Smooth muscle cell (in vitro differentiated cells): ENCODE results near the gene ZNF627. TPM values are rescaled to one million over a fixed set of nuclear protein-coding genes. Genes with fewer than 3 reads are reported as not detected.
"Not testable (repeated sequence)": the region's sequence is repeated elsewhere in the genome, so short reads cannot be mapped to it uniquely, and the experiment has no call there.

Experiments used
- DNase-seq: peaks from one replicate; lab custom pipeline; 2025; ENCODE audit not compliant: unreplicated experiment; lab: John Stamatoyannopoulos, UW
- H2AFZ ChIP-seq: fragments of 200-600 bp; sonication (generic); 2 replicates; pipeline ENCODE4 v1.6.0; 2016; ENCODE audit warnings: antibody characterized with exemption, low read depth, mild to moderate bottlenecking
- H3F3A ChIP-seq: fragments of 200-600 bp; sonication (generic); 2 replicates; pipeline ENCODE4 v1.6.0; 2017; ENCODE audit warnings: antibody characterized with exemption, low read depth
- H3K27ac ChIP-seq: fragments of 200-600 bp; sonication (generic); 2 replicates; pipeline ENCODE4 v1.5.1; 2016; ENCODE audit warnings: low read depth, mild to moderate bottlenecking
- H3K27me3 ChIP-seq: fragments of 200-600 bp; sonication (generic); 2 replicates; pipeline ENCODE4 v1.6.1; 2016; ENCODE audit warnings: low read depth, mild to moderate bottlenecking
- H3K36me3 ChIP-seq: fragments of 200-600 bp; sonication (generic); 2 replicates; pipeline ENCODE4 v1.5.1; 2016; ENCODE audit warnings: low read depth
- H3K4me1 ChIP-seq: fragments of 200-600 bp; sonication (generic); 2 replicates; pipeline ENCODE4 v1.5.1; 2016; ENCODE audit warnings: low read depth
- H3K4me2 ChIP-seq: fragments of 200-600 bp; sonication (generic); 2 replicates; pipeline ENCODE4 v1.6.0; 2016; ENCODE audit warnings: mild to moderate bottlenecking
- H3K4me3 ChIP-seq: fragments of 200-600 bp; sonication (generic); 2 replicates; pipeline ENCODE4 v1.5.1; 2016; ENCODE audit warnings: mild to moderate bottlenecking
- H3K79me2 ChIP-seq: fragments of 200-600 bp; sonication (generic); 2 replicates; pipeline ENCODE4 v1.6.0; 2016; ENCODE audit warnings: low read depth, mild to moderate bottlenecking
- H3K9ac ChIP-seq: fragments of 200-600 bp; sonication (generic); 2 replicates; pipeline ENCODE4 v1.6.0; 2016; ENCODE audit warnings: low read depth
- H3K9me3 ChIP-seq: fragments of 200-600 bp; sonication (generic); replicated peaks from 2 replicates; pipeline ENCODE4 v1.5.1; 2016; ENCODE audit warnings: low read depth
- H4K20me1 ChIP-seq: fragments of 200-600 bp; sonication (generic); 2 replicates; pipeline ENCODE4 v1.6.0; 2016; ENCODE audit warnings: low read depth
- WGBS: methylation state at CpG from one replicate; pipeline ENCODE4 v1.1.7; 2016; ENCODE audit warnings: low lambda C conversion rate; 5-methylcytosine and 5-hydroxymethylcytosine counted together
- polyA plus RNA-seq: library from polyadenylated mRNA; unstranded; fragments of >200 nt; fragmentation: Nextera tagmentation; extraction: Ambion mirVana; gene quantifications from 2 replicates; pipeline ENCODE4 v1.2.1, GENCODE V29; 2016
- total RNA-seq: library from RNA; depleted of rRNA; stranded (reverse); fragments of >200 nt; gene quantifications from 2 replicates; pipeline ENCODE4 v1.2.3, GENCODE V29; 2014
- TF ChIP-seq, protein P1 (sequence below): fragments of 200-600 bp; sonication (generic); IDR thresholded peaks from 2 replicates; pipeline ENCODE4 v1.5.1; 2017; ENCODE audit warnings: borderline replicate concordance, mild to moderate bottlenecking, antibody characterized with exemption; ENCODE audit not compliant: insufficient read depth, poor library complexity, severe bottlenecking

Gene ZNF627
- total and polyA plus RNA-seq, 2 experiments from 2014 or later, result 10.6 to 24.1 TPM

- peaks cover 39% of the 10 kb centered on the region for H4K20me1 ChIP-seq
- TF ChIP-seq, protein P1, sequence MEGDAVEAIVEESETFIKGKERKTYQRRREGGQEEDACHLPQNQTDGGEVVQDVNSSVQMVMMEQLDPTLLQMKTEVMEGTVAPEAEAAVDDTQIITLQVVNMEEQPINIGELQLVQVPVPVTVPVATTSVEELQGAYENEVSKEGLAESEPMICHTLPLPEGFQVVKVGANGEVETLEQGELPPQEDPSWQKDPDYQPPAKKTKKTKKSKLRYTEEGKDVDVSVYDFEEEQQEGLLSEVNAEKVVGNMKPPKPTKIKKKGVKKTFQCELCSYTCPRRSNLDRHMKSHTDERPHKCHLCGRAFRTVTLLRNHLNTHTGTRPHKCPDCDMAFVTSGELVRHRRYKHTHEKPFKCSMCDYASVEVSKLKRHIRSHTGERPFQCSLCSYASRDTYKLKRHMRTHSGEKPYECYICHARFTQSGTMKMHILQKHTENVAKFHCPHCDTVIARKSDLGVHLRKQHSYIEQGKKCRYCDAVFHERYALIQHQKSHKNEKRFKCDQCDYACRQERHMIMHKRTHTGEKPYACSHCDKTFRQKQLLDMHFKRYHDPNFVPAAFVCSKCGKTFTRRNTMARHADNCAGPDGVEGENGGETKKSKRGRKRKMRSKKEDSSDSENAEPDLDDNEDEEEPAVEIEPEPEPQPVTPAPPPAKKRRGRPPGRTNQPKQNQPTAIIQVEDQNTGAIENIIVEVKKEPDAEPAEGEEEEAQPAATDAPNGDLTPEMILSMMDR, result no peak
- H3K79me2 ChIP-seq, result peaks cover 65% of the 10 kb centered on the region
- H2AFZ ChIP-seq, result no peak overlapping the region
- H3K27ac ChIP-seq, result no peak overlapping the region
- no peaks in the 10 kb centered on the region for H3K4me1 ChIP-seq
- H3K9ac ChIP-seq, result no peak overlapping the region
- H3K4me3 ChIP-seq, result no peak overlapping the region
- no peak overlapping the region for H3K4me2 ChIP-seq
- no peak for DNase-seq
- peaks cover 43% of the 10 kb centered on the region for H3K36me3 ChIP-seq
- H3F3A ChIP-seq, result peaks cover 2% of the 10 kb centered on the region
- WGBS, result 97% methylated on average over 5 of the region's 5 CpGs
- no peaks in the 10 kb centered on the region for H3K27me3 ChIP-seq
- peaks cover 21% of the 10 kb centered on the region for H3K9me3 ChIP-seq
These were observed 15.7 kb downstream of the ZNF627 start for GRCh38 chr19:11612816-11613511.

- H3K27ac ChIP-seq, result no peak overlapping the region
- H2AFZ ChIP-seq, result no peak overlapping the region
- H3K9ac ChIP-seq, result no peak overlapping the region
- no peak overlapping the region for H3K4me3 ChIP-seq
- TF ChIP-seq, protein P1, result no peak
- H3K79me2 ChIP-seq, result peaks cover 34% of the 10 kb centered on the region
- peaks cover 29% of the 10 kb centered on the region for H3K9me3 ChIP-seq
- no peak for DNase-seq
- H3K4me1 ChIP-seq, result no peaks in the 10 kb centered on the region
- H3K27me3 ChIP-seq, result no peaks in the 10 kb centered on the region
- peaks cover 63% of the 10 kb centered on the region for H3K36me3 ChIP-seq
- peaks cover 14% of the 10 kb centered on the region for H4K20me1 ChIP-seq
- peaks cover 10% of the 10 kb centered on the region for H3F3A ChIP-seq
- no peak overlapping the region for H3K4me2 ChIP-seq
- 97% methylated on average over 19 of the region's 19 CpGs for WGBS
These were observed 20.1 kb downstream of the ZNF627 start for GRCh38 chr19:11617180-11618062.

DNA sequence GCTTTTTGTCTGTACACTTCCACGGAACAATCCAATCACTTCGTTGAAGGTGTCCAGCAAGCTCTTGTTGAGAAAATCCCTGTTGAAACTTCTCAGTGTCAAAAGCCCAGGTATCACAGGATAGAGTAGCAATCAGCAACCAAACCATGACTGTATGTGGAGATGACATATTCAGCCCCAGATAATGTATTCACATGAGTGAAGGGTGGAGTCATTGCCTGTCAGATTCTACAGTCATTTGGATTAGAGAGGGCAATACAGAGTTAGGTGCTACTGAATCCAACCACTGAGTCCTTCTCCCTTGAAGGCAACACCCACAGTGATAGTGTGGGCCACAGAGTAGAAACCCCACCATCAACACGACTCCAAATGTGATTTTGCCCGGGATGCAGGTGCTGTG, 23.3 kb downstream of the ZNF627 start:
- 80% methylated on average over 4 of the region's 4 CpGs for WGBS
- no peak overlapping the region for H2AFZ ChIP-seq
- H3K4me3 ChIP-seq, result no peak overlapping the region
- H4K20me1 ChIP-seq, result peaks cover 39% of the 10 kb centered on the region
- no peak overlapping the region for H3K9ac ChIP-seq
- no peak overlapping the region for H3K27ac ChIP-seq
- H3F3A ChIP-seq, result peaks cover 21% of the 10 kb centered on the region
- peaks cover 16% of the 10 kb centered on the region for H3K79me2 ChIP-seq
- H3K9me3 ChIP-seq, result peaks cover 29% of the 10 kb centered on the region
- peaks cover 5% of the 10 kb centered on the region for H3K27me3 ChIP-seq
- H3K4me2 ChIP-seq, result no peak overlapping the region
- peaks cover 48% of the 10 kb centered on the region for H3K36me3 ChIP-seq
- TF ChIP-seq, protein P1, result no peak
- H3K4me1 ChIP-seq, result peaks cover 16% of the 10 kb centered on the region
- DNase-seq, result no peak

GRCh38 chr19:11622401-11622800, 25.1 kb downstream of the ZNF627 start:
- not testable (repeated sequence) for H3K27me3 ChIP-seq, DNase-seq, H2AFZ ChIP-seq, H3K4me3 ChIP-seq
- H3F3A ChIP-seq, result peaks cover 19% of the 10 kb centered on the region
- H3K4me1 ChIP-seq, result peaks cover 16% of the 10 kb centered on the region
- peaks cover 29% of the 10 kb centered on the region for H3K36me3 ChIP-seq
- WGBS, result 12% methylated on average over 3 of the region's 3 CpGs
- peak overlapping the region; percentile 80 for H3K4me2 ChIP-seq
- peaks cover 14% of the 10 kb centered on the region for H3K9me3 ChIP-seq
- H4K20me1 ChIP-seq, result peaks cover 39% of the 10 kb centered on the region
- peak overlapping the region; percentile 75 for H3K9ac ChIP-seq
- H3K79me2 ChIP-seq, result peaks cover 16% of the 10 kb centered on the region
- peak overlapping the region; percentile 94 for H3K27ac ChIP-seq
